Activated effector memory CD4-positive, alpha-beta T cell treated with Interleukin-2 at 50 U/mL for 16 hours (primary cell): ENCODE measurements around the gene TAB3.
"Not testable (repeated sequence)": the region's sequence is repeated elsewhere in the genome, so short reads cannot be mapped to it uniquely, and the experiment has no call there.

Experiments
- DNase-seq: peaks from one replicate; pipeline ENCODE4 v3.0.0-alpha.2; 2020

TAB3 gene

GRCh38 chrX:30812326-30812725 lies 76.7 kb downstream of the TAB3 start:
- DNase-seq, result no peak

GRCh38 chrX:30806187-30806728 lies 82.8 kb downstream of the TAB3 start:
- DNase-seq, result no peak

- DNase-seq, result no peak
These were observed 84.6 kb downstream of the TAB3 start for GRCh38 chrX:30804462-30804861.

GRCh38 chrX:30800901-30801300 lies 88.2 kb downstream of the TAB3 start:
- no peak for DNase-seq

- DNase-seq, result no peak
These were observed 89.7 kb downstream of the TAB3 start for GRCh38 chrX:30799327-30799726.

GRCh38 chrX:30798810-30799209 lies 90.2 kb downstream of the TAB3 start:
- no peak for DNase-seq

- not testable (repeated sequence) for DNase-seq
These were observed 91.8 kb downstream of the TAB3 start for GRCh38 chrX:30797301-30797700.

- DNase-seq, result no peak
These were observed 92.8 kb downstream of the TAB3 start for GRCh38 chrX:30795981-30796958.

- DNase-seq, result no peak
These were observed 94.6 kb downstream of the TAB3 start for GRCh38 chrX:30794497-30794896.

- DNase-seq, result no peak
These were observed 95.3 kb downstream of the TAB3 start for GRCh38 chrX:30793767-30794103.

- no peak for DNase-seq
These were observed 95.8 kb downstream of the TAB3 start for GRCh38 chrX:30793075-30793766.

GRCh38 chrX:30791296-30792278 lies 97.5 kb downstream of the TAB3 start:
- no peak for DNase-seq

- no peak for DNase-seq
These were observed 102.0 kb downstream of the TAB3 start for GRCh38 chrX:30787012-30787411.

- DNase-seq, result no peak
These were observed 102.7 kb downstream of the TAB3 start for GRCh38 chrX:30786374-30786773.

GRCh38 chrX:30781711-30782444 lies 107.2 kb downstream of the TAB3 start:
- DNase-seq, result no peak

- no peak for DNase-seq
These were observed 109.5 kb downstream of the TAB3 start for GRCh38 chrX:30779453-30780030.

- no peak for DNase-seq
These were observed 111.5 kb downstream of the TAB3 start for GRCh38 chrX:30777575-30777974.
